ENCODE measurements around the gene LAMTOR2. TPM values are rescaled to one million over a fixed set of nuclear protein-coding genes. Genes with fewer than 3 reads are reported as not detected.
A peak's percentile ranks its signal among the peaks of the same experiment; 100 is the strongest.

The LAMTOR2 gene
- total and polyA plus RNA-seq, 10 of the 15 experiments (the other 5 are each of a cell fraction or from before 2014, with no cell fraction given): 71.9 to 264 (median 97.0) TPM

DNA sequence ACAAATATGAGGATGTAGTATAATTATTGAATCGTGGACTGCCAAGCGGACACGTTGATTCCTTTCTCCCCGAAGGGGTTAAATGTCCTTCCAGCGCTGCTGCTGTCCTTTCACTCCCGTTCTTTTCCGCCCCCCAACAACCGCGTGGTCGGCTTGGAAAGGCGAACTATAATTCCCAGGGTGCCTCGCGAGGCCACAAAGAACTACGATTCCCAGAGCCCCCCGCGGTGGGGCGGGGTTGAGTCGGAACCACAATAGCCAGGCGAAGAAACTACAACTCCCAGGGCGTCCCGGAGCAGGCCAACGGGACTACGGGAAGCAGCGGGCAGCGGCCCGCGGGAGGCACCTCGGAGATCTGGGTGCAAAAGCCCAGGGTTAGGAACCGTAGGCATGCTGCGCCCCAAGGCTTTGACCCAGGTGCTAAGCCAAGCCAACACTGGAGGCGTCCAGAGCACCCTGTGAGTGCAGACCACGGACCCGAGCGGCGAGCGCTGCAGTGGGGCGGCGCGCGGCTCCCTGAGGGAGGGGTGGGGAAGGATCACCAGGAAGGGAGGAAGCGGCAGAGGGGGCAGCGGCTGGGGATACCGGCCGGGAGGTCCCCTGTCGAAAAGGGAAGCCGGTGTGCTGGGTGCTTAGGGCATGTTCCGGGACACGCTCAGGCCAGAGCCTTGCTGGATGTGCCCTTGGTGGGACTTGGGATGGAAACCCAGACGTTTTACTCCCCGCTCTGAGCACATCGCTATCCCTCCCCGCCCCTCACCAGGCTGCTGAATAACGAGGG lies at the start of gene LAMTOR2 (continued):
- TF ChIP-seq, protein P1, sequence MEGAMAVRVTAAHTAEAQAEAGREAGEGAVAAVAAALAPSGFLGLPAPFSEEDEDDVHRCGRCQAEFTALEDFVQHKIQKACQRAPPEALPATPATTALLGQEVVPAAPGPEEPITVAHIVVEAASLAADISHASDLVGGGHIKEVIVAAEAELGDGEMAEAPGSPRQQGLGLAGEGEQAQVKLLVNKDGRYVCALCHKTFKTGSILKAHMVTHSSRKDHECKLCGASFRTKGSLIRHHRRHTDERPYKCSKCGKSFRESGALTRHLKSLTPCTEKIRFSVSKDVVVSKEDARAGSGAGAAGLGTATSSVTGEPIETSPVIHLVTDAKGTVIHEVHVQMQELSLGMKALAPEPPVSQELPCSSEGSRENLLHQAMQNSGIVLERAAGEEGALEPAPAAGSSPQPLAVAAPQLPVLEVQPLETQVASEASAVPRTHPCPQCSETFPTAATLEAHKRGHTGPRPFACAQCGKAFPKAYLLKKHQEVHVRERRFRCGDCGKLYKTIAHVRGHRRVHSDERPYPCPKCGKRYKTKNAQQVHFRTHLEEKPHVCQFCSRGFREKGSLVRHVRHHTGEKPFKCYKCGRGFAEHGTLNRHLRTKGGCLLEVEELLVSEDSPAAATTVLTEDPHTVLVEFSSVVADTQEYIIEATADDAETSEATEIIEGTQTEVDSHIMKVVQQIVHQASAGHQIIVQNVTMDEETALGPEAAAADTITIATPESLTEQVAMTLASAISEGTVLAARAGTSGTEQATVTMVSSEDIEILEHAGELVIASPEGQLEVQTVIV (IDR thresholded peaks at IDR 0.05; ENCODE audit: borderline replicate concordance, partially characterized antibody): peak; percentile 44
- TF ChIP-seq KLF5 (IDR thresholded peaks at IDR 0.05; ENCODE audit: partially characterized antibody) (no peak), CREM (IDR thresholded peaks at IDR 0.05; ENCODE audit: low read depth) (peak; percentile 96), EED (IDR thresholded peaks at IDR 0.05; ENCODE audit: low read depth) (0 out of 2 replicates have a peak, but pooled peaks have one; percentile 29), RB1 (IDR thresholded peaks at IDR 0.05; ENCODE audit: borderline replicate concordance) (peak; percentile 71; the same call in 1 of the 2 replicates), SMAD5 (IDR thresholded peaks at IDR 0.05; ENCODE audit: low read depth) (peak; percentile 84; the same call in 1 of the 2 replicates), MXI1 (IDR thresholded peaks at IDR 0.05; ENCODE audit: low read depth, low read length) (peak; percentile 95), CBX5 (IDR thresholded peaks at IDR 0.05; ENCODE audit: low read depth) (peak; percentile 50; the same call in 1 of the 2 replicates), LARP7 (IDR thresholded peaks at IDR 0.05) (peak; percentile 50; the same call in 1 of the 2 replicates)
- TF ChIP-seq, protein P2, sequence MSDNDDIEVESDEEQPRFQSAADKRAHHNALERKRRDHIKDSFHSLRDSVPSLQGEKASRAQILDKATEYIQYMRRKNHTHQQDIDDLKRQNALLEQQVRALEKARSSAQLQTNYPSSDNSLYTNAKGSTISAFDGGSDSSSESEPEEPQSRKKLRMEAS (IDR thresholded peaks at IDR 0.05; ENCODE audit: low read depth, low read length): peak; percentile 94

All from GM12878 (cell line).